RWPE2 (cell line): Measurements from ENCODE around the gene RPS21.
A peak's percentile ranks its signal among the peaks of the same experiment; 100 is the strongest.

Experiments
- ATAC-seq: fragments of 200-7000 bp; cut with Tn5 transposase; 3 replicates; pipeline ENCODE4 v1.9.1; 2021; ENCODE audit warnings: low read depth
- DNase-seq: peaks from one replicate; pipeline ENCODE4 v3.0.0-alpha.2; 2020; ENCODE audit warnings: low spot score
- H3K27ac ChIP-seq: fragments of 450-650 bp; 2 replicates; pipeline ENCODE4 v1.5.1; 2017; ENCODE audit warnings: mild to moderate bottlenecking; ENCODE audit not compliant: poor library complexity, severe bottlenecking
- H3K27me3 ChIP-seq: fragments of 250-450 bp; sonication (Bioruptor Pico); 2 replicates; pipeline ENCODE4 v1.5.1; 2021; ENCODE audit warnings: mild to moderate bottlenecking, moderate library complexity; ENCODE audit not compliant: insufficient read depth, poor library complexity, severe bottlenecking
- H3K36me3 ChIP-seq: fragments of 250-450 bp; sonication (Bioruptor Pico); 2 replicates; pipeline ENCODE4 v1.5.1; 2020; ENCODE audit warnings: low read depth, mild to moderate bottlenecking, moderate library complexity
- H3K4me1 ChIP-seq: fragments of 250-450 bp; sonication (Bioruptor Pico); 2 replicates; pipeline ENCODE4 v1.5.1; 2021; ENCODE audit warnings: mild to moderate bottlenecking, moderate library complexity; ENCODE audit not compliant: insufficient read depth, poor library complexity, severe bottlenecking
- H3K4me3 ChIP-seq: fragments of 250-450 bp; sonication (Bioruptor Pico); 2 replicates; pipeline ENCODE4 v1.5.1; 2021; ENCODE audit warnings: mild to moderate bottlenecking, moderate library complexity; ENCODE audit not compliant: severe bottlenecking
- H3K9me3 ChIP-seq: fragments of 250-450 bp; sonication (Bioruptor Pico); 2 replicates; pipeline ENCODE4 v1.5.1; 2021; ENCODE audit warnings: mild to moderate bottlenecking, moderate library complexity; ENCODE audit not compliant: severe bottlenecking
- CTCF ChIP-seq: fragments of 450-650 bp; IDR thresholded peaks from one replicate; pipeline ENCODE4 v1.5.1; 2017; ENCODE audit warnings: mild to moderate bottlenecking, moderate library complexity; ENCODE audit not compliant: poor library complexity, severe bottlenecking

RPS21 gene

GRCh38 chr20:62401331-62401779, 14.5 kb downstream of the RPS21 start:
- Histone ChIP-seq H3K27me3 (no peaks in the 10 kb centered on the region), H3K4me3 (no peak overlapping the region), H3K36me3 (no peaks in the 10 kb centered on the region), H3K4me1 (no peaks in the 10 kb centered on the region), H3K27ac (no peak overlapping the region), H3K9me3 (no peaks in the 10 kb centered on the region)
- peak; percentile 57 for TF ChIP-seq CTCF
- DNase-seq: peak; percentile 89
- ATAC-seq: no peak

GRCh38 chr20:62402456-62403150, 15.7 kb downstream of the RPS21 start:
- H3K4me3 ChIP-seq: no peak overlapping the region
- no peaks in the 10 kb centered on the region for H3K27me3 ChIP-seq
- H3K36me3 ChIP-seq: no peaks in the 10 kb centered on the region
- ATAC-seq (no peak), DNase-seq (peak; percentile 83)
- H3K9me3 ChIP-seq: no peaks in the 10 kb centered on the region
- no peaks in the 10 kb centered on the region for H3K4me1 ChIP-seq
- no peak for TF ChIP-seq CTCF
- no peak overlapping the region for H3K27ac ChIP-seq

GRCh38 chr20:62403331-62403730, 16.4 kb downstream of the RPS21 start:
- H3K36me3 ChIP-seq: no peaks in the 10 kb centered on the region
- DNase-seq (peak; percentile 81), ATAC-seq (no peak)
- no peak overlapping the region for H3K27ac ChIP-seq
- H3K9me3 ChIP-seq: no peaks in the 10 kb centered on the region
- peak; percentile 5 for TF ChIP-seq CTCF
- H3K4me1 ChIP-seq: no peaks in the 10 kb centered on the region
- H3K27me3 ChIP-seq: no peaks in the 10 kb centered on the region
- no peak overlapping the region for H3K4me3 ChIP-seq

- no peak for ATAC-seq
- no peak for TF ChIP-seq CTCF
- Histone ChIP-seq H3K36me3 (no peaks in the 10 kb centered on the region), H3K9me3 (no peaks in the 10 kb centered on the region), H3K4me1 (no peaks in the 10 kb centered on the region), H3K4me3 (no peak overlapping the region), H3K27me3 (no peaks in the 10 kb centered on the region), H3K27ac (no peak overlapping the region)
- no peak for DNase-seq
These were observed 17.3 kb downstream of the RPS21 start for GRCh38 chr20:62404112-62404665.

- no peaks in the 10 kb centered on the region for H3K4me1 ChIP-seq
- H3K4me3 ChIP-seq: no peak overlapping the region
- H3K9me3 ChIP-seq: no peaks in the 10 kb centered on the region
- no peak overlapping the region for H3K27ac ChIP-seq
- no peaks in the 10 kb centered on the region for H3K27me3 ChIP-seq
- ATAC-seq: no peak
- H3K36me3 ChIP-seq: no peaks in the 10 kb centered on the region
- no peak for TF ChIP-seq CTCF
- peak; percentile 88 for DNase-seq
These were observed 17.8 kb downstream of the RPS21 start for GRCh38 chr20:62404761-62405107.
